HG02870 (cell line): ENCODE results near the gene RNF220.

ENCODE experiments used
- ATAC-seq: cut with Tn5 transposase; IDR thresholded peaks from one replicate; pipeline ENCODE4 v1.9.1; 2021; ENCODE audit warnings: mild to moderate bottlenecking, moderate library complexity; ENCODE audit not compliant: unreplicated experiment

RNF220 gene

DNA sequence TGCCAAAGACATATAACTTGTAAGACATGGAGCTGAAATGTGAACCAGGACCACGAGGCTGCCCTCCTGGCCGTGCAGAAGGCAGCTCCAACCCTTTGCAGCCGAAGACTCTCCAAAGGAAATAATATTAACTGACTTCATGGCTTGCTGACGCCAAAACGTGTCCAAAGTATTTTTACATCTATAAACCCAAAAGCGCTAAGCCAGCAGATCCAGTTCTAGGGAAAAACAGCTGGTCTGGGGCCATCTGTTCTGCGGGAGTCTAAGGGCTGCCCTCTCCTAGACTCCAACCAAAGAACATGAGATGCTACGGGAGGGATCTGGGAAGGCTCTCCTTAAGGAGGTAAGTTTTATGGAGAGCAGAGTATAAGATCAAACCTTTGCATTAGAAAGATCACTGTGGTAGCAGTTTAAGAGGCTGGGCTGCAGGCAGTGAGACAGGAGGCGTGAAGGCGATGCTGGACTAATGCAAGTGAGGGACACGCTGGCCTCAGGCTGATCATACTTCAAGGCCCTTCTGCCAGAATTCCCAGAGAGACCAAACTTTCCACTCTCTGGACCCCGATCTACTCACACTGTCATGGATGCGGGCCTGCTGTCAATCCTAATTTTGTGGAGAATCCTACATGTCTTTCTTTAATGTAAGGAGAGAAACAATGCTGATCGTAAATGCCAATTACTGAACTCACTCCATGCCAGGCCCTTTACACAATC, 268.1 kb downstream of the RNF220 start:
- no peak for ATAC-seq

DNA sequence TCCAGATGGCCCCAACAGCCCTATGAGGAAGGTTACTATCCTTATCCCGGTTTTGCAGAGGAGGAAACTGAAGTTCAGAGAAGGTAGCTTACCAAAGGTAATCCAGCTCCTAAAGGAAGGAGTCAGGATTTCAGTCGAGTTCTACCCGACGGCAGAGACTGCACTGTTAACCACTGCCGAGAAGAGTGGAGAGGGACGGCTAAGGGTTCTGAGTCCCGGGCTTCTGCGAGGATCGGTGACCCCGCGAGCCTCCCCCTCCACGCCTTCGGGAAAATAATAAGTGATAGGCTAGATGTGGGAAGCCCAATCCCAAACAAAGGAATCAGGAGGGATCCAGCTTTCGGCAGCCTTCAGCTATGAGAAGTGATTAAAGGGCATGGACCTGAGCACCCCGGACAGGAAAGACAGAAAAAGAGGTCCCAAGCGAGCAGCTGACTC, 268.6 kb downstream of the RNF220 start:
- ATAC-seq, result no peak

DNA sequence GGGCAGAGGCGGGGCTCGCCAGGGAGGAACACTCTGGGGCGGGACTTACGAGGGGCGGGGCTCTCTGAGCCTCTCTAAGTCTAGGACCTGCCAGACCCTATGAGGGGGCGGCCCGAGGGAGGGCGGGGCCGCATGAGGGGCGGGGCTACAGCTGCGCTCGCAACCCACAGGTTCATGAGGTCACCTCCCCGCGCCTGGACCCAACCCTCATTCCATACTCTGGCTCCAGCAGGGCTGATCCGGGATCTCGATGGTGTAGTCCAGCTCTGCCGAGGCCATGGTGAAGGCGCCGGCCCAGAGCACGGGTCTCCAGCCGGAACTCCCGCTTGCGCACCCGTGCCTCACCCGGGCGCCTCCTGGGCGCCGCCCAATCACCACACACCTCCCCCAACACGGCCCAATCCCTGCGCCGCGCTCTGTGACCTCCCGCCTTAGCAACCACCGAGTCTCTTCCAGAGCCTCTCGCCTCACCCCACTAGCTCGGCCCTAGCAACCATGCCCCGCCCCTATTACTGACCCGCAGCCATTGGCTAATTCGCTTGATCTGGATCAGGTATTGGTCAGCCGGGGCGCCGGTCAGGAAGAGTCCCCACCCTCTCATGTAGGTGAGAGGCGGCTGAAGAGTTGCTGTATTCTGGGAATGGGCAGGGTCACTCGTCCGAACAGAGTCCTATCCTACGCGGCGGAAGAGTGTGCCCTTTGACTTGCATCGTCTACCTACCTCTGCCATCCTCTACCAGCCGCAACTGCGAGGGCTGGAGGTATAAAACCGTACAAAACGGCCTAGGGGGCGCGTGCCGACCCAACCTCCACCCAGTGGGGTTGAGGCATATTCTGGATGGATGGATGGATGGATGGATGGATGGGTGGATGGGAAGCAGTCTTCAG, 269.3 kb downstream of the RNF220 start, which contains the start of the genes ARMH1 and TMEM53:
Gene ARMH1 (plus strand): TSS at position 602 of the 888 bp plus-strand sequence. CDS start 14,984 bp downstream, outside the sequence.
Gene TMEM53 (minus strand): TSS at position 369 of the 888 bp plus-strand sequence. CDS start 90 bp downstream, at position 279.
- peak; percentile 84 for ATAC-seq

DNA sequence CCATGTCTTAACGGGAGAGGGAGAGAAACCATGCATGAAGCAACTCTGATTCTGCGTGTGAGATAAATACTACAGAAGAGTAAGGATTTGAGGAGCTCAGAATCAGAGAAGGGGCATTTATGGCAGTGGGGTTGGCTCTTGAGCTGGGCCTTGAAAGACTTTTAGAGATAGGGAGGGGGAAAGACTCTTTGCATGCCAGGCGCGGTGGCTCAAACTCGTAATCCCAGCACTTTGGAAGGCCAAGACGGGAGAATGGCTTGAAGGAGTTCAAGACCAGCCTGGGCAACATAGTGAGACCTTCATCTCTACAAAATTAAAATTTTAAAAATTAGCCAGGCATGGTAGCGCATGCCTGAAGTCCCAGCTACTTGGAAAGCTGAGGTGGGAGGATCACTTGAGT, 270.1 kb downstream of the RNF220 start:
- ATAC-seq, result no peak

DNA sequence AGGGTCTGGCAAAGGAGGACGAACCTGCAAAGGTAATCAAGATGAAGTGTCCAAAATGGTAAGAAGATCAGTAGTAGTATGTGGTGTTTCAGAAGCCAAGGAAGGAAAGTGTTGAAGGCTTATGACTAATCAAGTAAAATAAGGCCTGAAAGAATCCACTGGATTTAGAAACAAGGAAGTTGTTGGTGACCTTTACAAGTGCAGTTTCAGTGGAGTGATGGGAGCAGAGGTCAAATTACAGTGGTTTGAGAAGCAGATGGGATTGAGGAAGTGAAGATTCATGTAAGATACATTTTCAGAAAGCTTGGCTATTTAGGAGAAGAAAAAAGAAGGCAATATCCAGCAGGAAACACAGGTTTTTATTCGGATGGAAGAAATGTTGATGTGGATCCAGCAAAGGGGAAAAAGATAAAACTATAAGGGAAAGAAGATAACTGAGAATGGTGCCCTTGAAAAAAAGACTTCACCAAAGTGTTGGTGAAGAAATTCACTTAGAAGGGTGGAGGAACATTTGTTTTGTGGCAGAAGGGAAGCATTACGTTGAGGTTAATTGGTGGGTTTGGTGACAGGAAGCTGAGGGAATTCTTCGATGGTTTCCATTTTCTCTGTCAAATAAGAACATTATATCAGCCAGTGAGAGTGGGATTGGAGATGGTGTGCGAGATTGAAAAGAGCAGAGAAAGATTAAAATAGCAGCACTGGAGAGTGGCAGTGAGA, 271.6 kb downstream of the RNF220 start:
- no peak for ATAC-seq

DNA sequence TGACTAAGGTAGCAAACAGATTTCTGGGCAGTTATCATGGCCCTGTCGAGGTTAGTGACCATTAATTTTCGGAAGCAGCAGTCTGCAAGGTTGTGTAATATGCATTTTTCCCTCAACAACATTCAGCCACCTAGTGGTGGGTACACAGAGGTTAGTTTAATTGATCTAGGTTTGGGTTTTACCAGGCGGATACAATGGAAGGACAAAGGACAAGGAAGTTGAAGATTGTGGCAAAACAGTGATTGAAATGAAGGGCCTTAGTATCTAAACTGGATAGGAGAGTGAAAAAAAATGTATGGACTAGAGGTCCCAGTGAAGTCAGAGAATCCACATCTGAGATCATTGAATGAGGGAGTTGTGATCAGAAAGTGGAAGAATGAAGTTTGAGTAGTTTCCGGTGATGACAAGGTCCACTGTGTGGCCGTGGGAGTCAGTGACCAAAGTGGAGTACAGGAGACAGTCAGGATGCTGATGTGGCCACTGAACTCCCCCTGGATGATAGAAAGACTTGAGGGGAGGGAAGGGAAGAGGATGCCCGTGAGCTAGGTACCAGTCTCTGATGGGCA, 272.2 kb downstream of the RNF220 start:
- ATAC-seq, result no peak

DNA sequence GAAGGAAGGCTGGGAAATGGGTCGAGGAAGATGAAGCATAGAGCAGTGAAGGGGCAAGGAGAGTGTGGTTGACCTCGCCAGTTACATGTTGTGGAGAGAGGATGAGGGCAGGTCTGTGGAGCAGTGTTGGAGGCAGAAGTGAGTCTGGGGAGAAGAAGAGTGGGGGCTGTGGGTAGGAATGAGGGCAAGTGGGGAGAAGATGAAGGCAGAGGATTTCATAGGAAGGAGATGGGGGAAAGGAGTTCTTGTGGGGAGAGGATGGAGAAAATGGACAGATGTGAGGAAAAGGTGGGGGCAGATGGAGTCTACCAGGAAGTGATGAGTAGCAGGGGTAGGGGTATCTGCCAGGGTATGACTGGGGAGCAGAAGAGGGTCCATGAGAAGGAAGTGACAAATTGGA, 273.1 kb downstream of the RNF220 start:
- ATAC-seq, result no peak

DNA sequence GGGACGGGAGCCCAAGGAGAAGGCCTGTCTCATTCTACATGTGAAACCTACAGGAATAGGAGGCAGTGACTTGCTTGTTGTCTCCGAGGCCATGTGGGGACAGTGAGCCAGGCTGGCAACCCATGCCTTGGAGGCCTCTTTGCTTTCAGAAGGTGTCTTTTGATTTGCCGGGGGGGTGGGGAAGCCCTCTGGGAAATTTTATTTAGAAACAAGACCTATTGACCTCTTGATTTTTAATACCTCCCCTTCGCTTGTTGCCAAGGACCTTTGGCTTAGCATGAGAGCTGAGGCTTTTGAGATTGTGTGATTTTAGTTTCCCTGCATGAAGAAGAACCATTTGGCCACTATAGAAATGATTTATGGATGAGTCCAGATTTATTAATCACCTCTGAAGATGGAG, 273.6 kb downstream of the RNF220 start:
- no peak for ATAC-seq

DNA sequence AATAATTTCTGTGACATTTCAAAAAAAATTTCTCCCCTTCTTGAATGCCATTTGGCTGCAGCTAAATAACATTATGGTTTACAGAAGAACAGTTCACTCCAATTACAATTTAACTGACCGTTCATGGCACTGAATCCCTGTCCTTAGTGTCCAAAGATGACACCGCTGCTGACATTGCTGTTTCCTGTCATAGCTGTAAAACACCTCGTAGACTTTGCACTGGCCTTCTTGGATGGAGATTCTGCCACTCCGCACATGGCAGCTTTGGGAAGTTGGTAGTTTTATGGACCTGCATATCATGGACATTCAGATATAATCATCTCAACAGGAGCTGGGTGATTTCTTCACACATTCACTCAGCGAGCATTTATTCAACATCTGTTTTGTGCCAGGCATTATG, 274.4 kb downstream of the RNF220 start:
- ATAC-seq, result no peak

DNA sequence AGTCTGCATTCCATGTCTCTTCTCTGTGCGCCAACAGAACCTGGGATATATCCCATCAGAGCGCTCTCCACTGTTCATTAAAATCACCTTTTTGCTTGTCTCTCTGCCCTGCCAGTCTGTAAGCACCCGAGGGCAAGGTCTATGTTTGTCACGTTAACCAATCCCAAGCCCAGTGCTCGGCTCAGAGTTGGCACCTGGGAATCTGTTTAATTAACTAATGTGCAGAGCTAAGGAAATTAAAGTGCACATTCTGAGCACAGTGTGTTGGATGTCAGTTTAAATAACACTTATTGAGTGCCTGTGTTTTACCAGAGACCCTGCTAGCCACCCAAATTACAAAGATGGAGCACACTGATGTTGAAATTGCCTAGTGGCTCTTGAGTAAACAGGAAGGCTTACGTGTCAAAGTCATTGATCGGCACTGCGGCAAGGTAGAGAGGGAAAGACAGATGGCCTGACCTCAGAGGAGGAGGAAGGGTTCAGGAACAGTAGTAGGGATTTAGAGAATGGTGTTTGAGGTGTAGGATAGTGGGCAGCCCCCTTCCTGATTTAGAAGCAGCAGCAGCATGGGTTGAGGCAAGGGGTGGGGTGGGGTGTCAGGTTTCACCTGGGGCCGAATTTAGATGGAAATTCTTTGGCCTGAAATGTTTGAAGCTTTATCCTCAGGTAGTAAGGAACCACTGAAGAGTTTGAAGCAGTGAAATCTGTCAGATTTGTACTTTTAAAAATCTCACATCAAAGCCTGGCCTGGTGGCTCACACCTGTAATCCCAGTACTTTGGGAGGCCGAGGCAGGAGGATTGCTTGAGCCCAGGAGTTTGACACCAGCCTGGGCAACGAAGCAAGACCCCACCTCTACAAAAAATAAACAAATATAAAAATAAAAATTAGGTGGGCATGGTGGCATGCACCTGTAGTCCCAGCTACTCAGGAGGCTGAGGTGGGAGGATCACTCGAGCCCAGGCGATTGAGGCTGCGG, 277.1 kb downstream of the RNF220 start:
- no peak for ATAC-seq

DNA sequence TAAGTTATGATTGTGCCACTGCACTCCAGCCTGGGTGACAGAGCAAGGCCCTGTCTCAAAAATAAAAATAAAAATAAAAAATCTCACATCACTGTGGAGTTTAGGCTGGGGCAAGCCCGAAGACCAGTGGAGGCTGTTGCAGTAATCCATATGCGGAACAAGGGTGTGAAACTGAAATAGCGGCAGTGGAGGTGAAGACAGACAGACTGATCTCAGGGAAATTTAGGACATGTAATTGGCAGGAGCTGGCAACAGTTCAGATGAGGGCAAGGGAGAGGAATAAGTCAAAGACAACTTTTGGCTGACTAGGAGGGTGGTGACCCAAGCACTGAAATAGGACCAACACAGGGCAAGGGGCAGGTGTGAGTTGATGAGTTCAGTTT, 277.8 kb downstream of the RNF220 start:
- no peak for ATAC-seq

DNA sequence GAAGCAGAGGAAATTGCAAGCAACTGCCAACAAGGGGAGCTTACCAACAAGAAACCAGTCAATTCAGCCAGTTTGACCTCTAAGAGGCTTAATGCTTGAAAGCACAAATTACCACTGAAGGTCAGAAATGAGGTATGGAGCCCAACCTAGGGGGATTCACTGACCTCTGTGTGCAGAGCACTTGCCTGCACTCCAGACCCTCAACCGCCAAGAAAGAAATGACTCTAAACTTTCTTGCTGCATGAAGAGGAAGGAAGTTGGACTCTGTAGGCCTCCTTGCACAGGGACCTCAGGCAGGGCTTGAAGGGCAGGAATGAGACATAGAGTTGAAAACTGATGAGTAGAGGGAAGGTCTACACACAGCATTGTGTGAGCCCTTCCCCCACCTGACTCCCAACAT, 279.5 kb downstream of the RNF220 start:
- ATAC-seq, result peak; percentile 81

DNA sequence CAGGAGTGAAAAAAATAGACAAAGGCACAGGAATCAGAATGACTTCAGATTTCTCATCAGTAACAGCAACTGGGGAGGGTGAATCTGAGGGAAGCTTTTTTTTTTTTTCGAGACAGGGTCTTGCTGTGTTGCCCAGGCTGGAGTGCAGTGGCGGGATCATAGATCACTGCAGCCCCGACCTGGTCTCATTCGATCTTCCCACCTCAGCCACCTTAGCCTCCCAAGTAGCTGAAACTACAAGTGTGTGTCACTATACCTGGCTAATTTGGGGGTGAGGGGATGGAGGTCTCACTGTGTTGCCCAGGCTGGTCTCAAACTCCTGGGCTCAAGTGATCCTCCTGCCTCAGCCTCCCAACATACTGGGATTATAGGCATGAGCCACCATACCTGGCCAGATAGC, 280.2 kb downstream of the RNF220 start:
- no peak for ATAC-seq

DNA sequence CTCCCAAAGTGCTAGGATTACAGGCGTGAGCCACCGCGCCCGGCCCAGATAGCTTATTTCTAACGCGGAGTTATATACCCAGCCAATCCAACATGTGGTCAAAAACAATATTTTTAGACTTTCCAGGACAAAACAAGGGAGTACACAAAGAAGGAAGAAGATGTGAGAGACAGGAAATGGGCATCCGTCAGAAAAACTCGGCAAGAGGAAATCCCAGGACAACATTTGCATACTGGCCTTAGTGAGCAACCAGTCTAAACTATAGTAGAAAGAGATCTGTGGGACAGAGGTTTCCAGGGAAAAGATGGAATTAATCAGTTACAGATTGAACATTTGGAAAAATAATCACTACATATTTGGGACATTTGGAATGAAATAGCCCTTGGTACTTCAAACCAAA, 280.8 kb downstream of the RNF220 start:
- ATAC-seq, result no peak

DNA sequence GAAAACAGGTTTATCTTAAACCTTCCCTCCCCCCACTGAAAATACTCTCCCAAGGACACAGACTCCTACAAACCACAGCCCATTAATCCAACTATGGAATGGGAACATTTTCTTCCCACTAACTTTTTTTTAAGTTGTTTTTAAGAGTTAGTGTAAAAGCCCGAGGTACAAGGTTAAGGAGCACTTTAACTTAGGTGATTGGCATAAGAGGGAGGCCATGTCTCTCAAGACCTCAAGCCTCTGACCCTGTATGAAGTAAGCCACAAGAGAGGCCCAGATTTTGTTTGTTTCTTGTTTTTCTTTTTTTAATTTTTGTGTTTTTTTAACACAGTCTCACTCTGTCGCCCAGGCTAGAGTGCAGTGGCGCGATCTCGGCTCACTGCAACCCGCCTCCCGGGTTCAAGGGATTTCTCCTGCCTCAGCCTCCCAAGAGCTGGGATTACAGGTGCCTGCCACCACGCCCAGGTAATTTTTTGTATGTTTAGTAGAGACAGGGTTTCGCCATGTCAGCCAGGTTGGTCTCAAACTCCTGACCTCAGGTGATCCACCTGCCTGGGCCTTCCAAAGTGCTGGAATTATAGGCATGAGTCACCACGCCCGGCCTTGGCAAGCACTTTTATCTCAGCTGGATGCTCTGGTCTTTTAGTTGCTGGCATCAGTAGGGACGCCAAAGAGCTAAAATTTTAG, 283.8 kb downstream of the RNF220 start:
- no peak for ATAC-seq

DNA sequence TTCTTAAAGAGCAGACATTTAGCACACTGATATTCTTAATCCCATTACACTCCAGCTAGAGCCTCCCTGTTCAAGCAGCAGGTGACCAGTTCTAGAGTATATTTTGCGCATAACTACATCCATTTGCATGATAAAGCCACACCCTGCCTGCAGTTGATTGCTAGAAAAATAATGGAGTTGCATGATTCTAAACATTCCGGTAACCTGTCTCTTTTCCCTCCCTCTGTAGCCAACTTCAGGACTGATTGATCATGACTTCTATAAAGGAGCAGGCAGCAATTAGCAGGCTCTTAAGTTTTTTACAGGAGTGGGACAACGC, 284.4 kb downstream of the RNF220 start:
- ATAC-seq, result no peak

DNA sequence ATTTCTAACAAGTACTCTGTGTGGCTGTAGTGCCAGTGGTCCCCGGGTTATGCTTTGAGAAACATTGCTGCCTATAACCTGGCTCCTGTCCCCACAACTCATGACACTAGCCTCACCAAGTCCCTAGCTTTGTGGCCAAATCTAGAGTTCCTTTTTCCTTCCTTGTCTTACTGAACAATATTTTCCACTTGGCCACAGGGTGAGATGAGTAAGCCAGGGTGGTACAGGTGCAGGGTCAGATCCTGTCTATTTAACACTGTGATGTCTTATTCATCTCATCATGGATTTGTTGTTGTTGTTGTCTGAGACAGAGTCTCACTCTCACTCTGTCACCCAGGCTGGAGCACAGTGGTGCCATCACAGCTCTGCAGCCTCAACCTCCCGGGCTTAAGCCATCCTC, 288.1 kb downstream of the RNF220 start:
- no peak for ATAC-seq

DNA sequence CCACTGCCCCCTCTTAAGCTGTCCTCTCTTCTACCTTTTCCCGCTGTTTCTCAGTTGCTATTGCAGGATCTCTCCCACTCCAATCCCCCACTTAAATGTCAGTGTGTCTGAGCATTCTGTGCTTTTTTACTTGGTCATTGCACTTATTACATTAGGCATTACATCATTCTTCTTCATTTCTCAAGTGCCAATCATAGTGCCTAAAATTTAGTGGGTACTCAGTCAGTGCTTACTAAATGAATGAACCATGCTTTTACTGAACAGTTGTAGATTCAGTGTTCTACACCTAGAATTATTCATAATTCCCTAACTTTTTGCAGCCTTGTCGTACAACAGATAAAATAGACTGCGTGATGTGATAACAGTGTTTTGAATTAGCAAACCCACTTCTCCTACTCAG, 288.8 kb downstream of the RNF220 start:
- no peak for ATAC-seq

DNA sequence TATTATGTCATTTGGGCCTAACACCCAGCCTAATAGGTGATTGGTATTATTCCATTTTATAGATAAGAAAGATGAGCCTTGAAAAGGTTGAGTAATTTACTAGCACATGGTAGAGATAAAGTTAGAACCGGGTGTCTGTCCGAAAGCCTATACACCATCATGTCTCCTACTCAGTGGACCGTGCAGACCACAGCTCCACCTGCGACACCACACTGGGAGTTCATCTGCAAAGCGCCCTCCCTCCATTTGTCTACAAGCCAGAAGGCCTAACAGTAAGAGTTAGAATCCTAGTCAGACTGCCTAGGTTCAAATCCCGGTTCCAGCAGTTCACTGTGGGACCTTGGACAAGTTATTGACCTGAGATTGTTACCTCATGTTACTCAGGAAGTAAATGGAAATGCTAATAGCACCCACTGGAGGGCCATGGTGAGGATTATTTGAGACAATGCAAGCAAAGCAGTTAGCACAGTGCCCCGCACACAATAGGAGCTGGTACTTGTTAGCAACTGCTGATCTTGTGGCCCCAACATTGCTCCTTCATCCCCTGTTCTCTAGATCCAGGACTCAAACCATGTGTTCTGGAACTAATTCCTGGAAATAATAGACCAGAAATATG, 289.9 kb downstream of the RNF220 start:
- peak; percentile 61 for ATAC-seq
